ENCODE results near the gene CPN1.
"Not testable (repeated sequence)": the region's sequence is repeated elsewhere in the genome, so short reads cannot be mapped to it uniquely, and the experiment has no call there.

Gene CPN1

GRCh38 chr10:100083623-100084022 lies 2.0 kb upstream of the CPN1 start:
- no peak for DNase-seq (ENCODE audit: low read depth)
- H3K4me3 ChIP-seq (ENCODE audit: control insufficient read depth, low read depth, low read length): no peak overlapping the region
- TF ChIP-seq CTCF (IDR thresholded peaks at IDR 0.05; ENCODE audit: control insufficient read depth, insufficient read depth, low read depth, low read length, missing control alignments): no peak

- not testable (repeated sequence) for DNase-seq (ENCODE audit: low read depth)
These were observed 607 bp upstream of the CPN1 start for GRCh38 chr10:100082276-100082675.

GRCh38 chr10:100076750-100077149 lies 4.9 kb downstream of the CPN1 start:
- H3K4me3 ChIP-seq (ENCODE audit: control insufficient read depth, low read depth, low read length): no peak overlapping the region
- TF ChIP-seq CTCF (IDR thresholded peaks at IDR 0.05; ENCODE audit: control insufficient read depth, insufficient read depth, low read depth, low read length, missing control alignments): no peak
- DNase-seq (ENCODE audit: low read depth): no peak

More at GRCh38 chr10:100082276-100082675, 607 bp upstream of the CPN1 start:
- not testable (repeated sequence) for H3K4me3 ChIP-seq (ENCODE audit: control insufficient read depth, low read depth, low read length)

GRCh38 chr10:100075426-100076220 lies 6.0 kb downstream of the CPN1 start:
- no peak for TF ChIP-seq CTCF (IDR thresholded peaks at IDR 0.05; ENCODE audit: control insufficient read depth, insufficient read depth, low read depth, low read length, missing control alignments)
- no peak overlapping the region for H3K4me3 ChIP-seq (ENCODE audit: control insufficient read depth, low read depth, low read length)
- no peak for DNase-seq (ENCODE audit: low read depth)

GRCh38 chr10:100072514-100072913 lies 9.2 kb downstream of the CPN1 start:
- DNase-seq (ENCODE audit: low read depth): no peak
- no peak for TF ChIP-seq CTCF (IDR thresholded peaks at IDR 0.05; ENCODE audit: control insufficient read depth, insufficient read depth, low read depth, low read length, missing control alignments)
- no peak overlapping the region for H3K4me3 ChIP-seq (ENCODE audit: control insufficient read depth, low read depth, low read length)

GRCh38 chr10:100071529-100071928 lies 10.1 kb downstream of the CPN1 start:
- DNase-seq (ENCODE audit: low read depth): no peak
- TF ChIP-seq CTCF (IDR thresholded peaks at IDR 0.05; ENCODE audit: control insufficient read depth, insufficient read depth, low read depth, low read length, missing control alignments): no peak
- H3K4me3 ChIP-seq (ENCODE audit: control insufficient read depth, low read depth, low read length): no peak overlapping the region

- H3K4me3 ChIP-seq (ENCODE audit: control insufficient read depth, low read depth, low read length): no peak overlapping the region
These were observed 14.2 kb downstream of the CPN1 start for GRCh38 chr10:100067466-100067865.

More at GRCh38 chr10:100067466-100067865, 14.2 kb downstream of the CPN1 start:
- TF ChIP-seq CTCF (IDR thresholded peaks at IDR 0.05; ENCODE audit: control insufficient read depth, insufficient read depth, low read depth, low read length, missing control alignments): no peak
- DNase-seq (ENCODE audit: low read depth): no peak

All from AG09309 (cell line).